WTC11 (cell line): ENCODE results near the gene SPECC1L. TPM values are rescaled to one million over a fixed set of nuclear protein-coding genes. Genes with fewer than 3 reads are reported as not detected.

Source experiments
- ATAC-seq: fragments of 200-7000 bp; cut with Tn5 transposase; 2 replicates; pipeline ENCODE4 v1.10.0; 2021; ENCODE audit warnings: mild to moderate bottlenecking, moderate library complexity
- CTCF ChIA-PET: fragments of 300-600 bp; sonication (Branson Sonifier 250); formaldehyde crosslinking; loops from one replicate; lab custom pipeline; 2021; ENCODE audit warnings: antibody characterized with exemption; lab: Charles Lee
- POLR2A ChIA-PET: fragments of 350-600 bp; sonication (Branson Sonifier 250); formaldehyde crosslinking; loops from one replicate; lab custom pipeline; 2021; ENCODE audit warnings: antibody characterized with exemption; lab: Charles Lee
- DNase-seq: peaks from one replicate; pipeline ENCODE4 v3.0.0; 2021; ENCODE audit warnings: low spot score
- H3K27ac Mint-ChIP-seq: 2 replicates; pipeline ENCODE4 v1.8.0; 2021; ENCODE audit warnings: mixed read lengths
- H3K27me3 Mint-ChIP-seq: 2 replicates; pipeline ENCODE4 v1.8.0; 2021; ENCODE audit warnings: low read depth, mild to moderate bottlenecking, moderate library complexity, mixed read lengths
- H3K36me3 Mint-ChIP-seq: 2 replicates; pipeline ENCODE4 v1.8.0; 2021; ENCODE audit warnings: mixed read lengths
- H3K4me1 Mint-ChIP-seq: 2 replicates; pipeline ENCODE4 v1.8.0; 2022; ENCODE audit warnings: mixed read lengths
- H3K4me3 Mint-ChIP-seq: 2 replicates; pipeline ENCODE4 v1.8.0; 2021; ENCODE audit warnings: mild to moderate bottlenecking, moderate library complexity, mixed read lengths
- H3K9me3 Mint-ChIP-seq: 2 replicates; pipeline ENCODE4 v1.8.0; 2021; ENCODE audit warnings: mixed read lengths
- AR ChIP-seq: fragments of 250-450 bp; sonication (Bioruptor Pico); IDR thresholded peaks from 2 replicates; pipeline ENCODE4 v1.9.0; 2021; ENCODE audit warnings: mild to moderate bottlenecking
- EMX1 ChIP-seq: fragments of 250-450 bp; sonication (Bioruptor Pico); IDR thresholded peaks from 2 replicates; pipeline ENCODE4 v1.8.0; 2021; ENCODE audit warnings: mild to moderate bottlenecking
- FOXJ3 ChIP-seq: sonication (generic); formaldehyde crosslinking; IDR thresholded peaks from 2 replicates; pipeline ENCODE4 v1.9.0; 2021; ENCODE audit warnings: missing genetic modification reagents, mild to moderate bottlenecking, borderline replicate concordance
- GABPB1 ChIP-seq: sonication (generic); formaldehyde crosslinking; IDR thresholded peaks from 2 replicates; pipeline ENCODE4 v1.8.1; 2023; ENCODE audit warnings: mild to moderate bottlenecking, missing genetic modification reagents
- GRHL2 ChIP-seq: fragments of 250-450 bp; sonication (Bioruptor Pico); IDR thresholded peaks from 2 replicates; pipeline ENCODE4 v1.8.0; 2022; ENCODE audit warnings: mild to moderate bottlenecking, moderate library complexity; ENCODE audit not compliant: insufficient replicate concordance, severe bottlenecking
- HMGA2 ChIP-seq: fragments of 250-450 bp; sonication (Bioruptor Pico); IDR thresholded peaks from 2 replicates; pipeline ENCODE4 v1.4.0; 2021; ENCODE audit warnings: mild to moderate bottlenecking, moderate library complexity
- IRF2 ChIP-seq: sonication (generic); formaldehyde crosslinking; IDR thresholded peaks from 2 replicates; pipeline ENCODE4 v1.8.0; 2022; ENCODE audit warnings: low read depth, missing genetic modification reagents, borderline replicate concordance
- MLX ChIP-seq: sonication (generic); formaldehyde crosslinking; IDR thresholded peaks from 2 replicates; pipeline ENCODE4 v1.8.1; 2023; ENCODE audit warnings: mild to moderate bottlenecking, missing genetic modification reagents, moderate library complexity
- NR1H2 ChIP-seq: sonication (generic); formaldehyde crosslinking; IDR thresholded peaks from 2 replicates; pipeline ENCODE4 v1.9.0; 2021; ENCODE audit warnings: mild to moderate bottlenecking, moderate library complexity, missing genetic modification reagents
- PRRX2 ChIP-seq: fragments of 250-450 bp; sonication (Bioruptor Pico); IDR thresholded peaks from 2 replicates; pipeline ENCODE4 v1.8.0; 2021; ENCODE audit warnings: mild to moderate bottlenecking
- SMAD4 ChIP-seq: sonication (generic); formaldehyde crosslinking; IDR thresholded peaks from 2 replicates; pipeline ENCODE4 v1.8.0; 2022; ENCODE audit warnings: mild to moderate bottlenecking, missing genetic modification reagents
- ZBTB21 ChIP-seq: sonication (generic); formaldehyde crosslinking; IDR thresholded peaks from 2 replicates; pipeline ENCODE4 v1.8.1; 2023; ENCODE audit warnings: mild to moderate bottlenecking, missing genetic modification reagents, borderline replicate concordance
- ZNF121 ChIP-seq: sonication (generic); formaldehyde crosslinking; IDR thresholded peaks from 2 replicates; pipeline ENCODE4 v1.8.0; 2023; ENCODE audit warnings: missing genetic modification reagents
- ZNF232 ChIP-seq: sonication (generic); formaldehyde crosslinking; IDR thresholded peaks from 2 replicates; pipeline ENCODE4 v1.8.0; 2022; ENCODE audit warnings: mild to moderate bottlenecking, missing genetic modification reagents
- ZNF281 ChIP-seq: sonication (generic); formaldehyde crosslinking; IDR thresholded peaks from 2 replicates; pipeline ENCODE4 v1.8.0; 2023; ENCODE audit warnings: mild to moderate bottlenecking, missing genetic modification reagents
- ZNF671 ChIP-seq: fragments of 250-450 bp; sonication (Bioruptor Pico); IDR thresholded peaks from 2 replicates; pipeline ENCODE4 v1.8.0; 2021; ENCODE audit warnings: mild to moderate bottlenecking
- total RNA-seq: library from RNA; stranded (reverse); gene quantifications from 3 replicates; pipeline ENCODE4 v1.2.3, GENCODE V29; 2021
- TF ChIP-seq, protein P1 (sequence below): fragments of 250-450 bp; sonication (Bioruptor Pico); IDR thresholded peaks from 2 replicates; pipeline ENCODE4 v1.8.0; 2021; ENCODE audit warnings: mild to moderate bottlenecking
- TF ChIP-seq, protein P2 (sequence below): sonication (generic); formaldehyde crosslinking; IDR thresholded peaks from 2 replicates; pipeline ENCODE4 v1.8.1; 2023; ENCODE audit warnings: mild to moderate bottlenecking, moderate library complexity, missing genetic modification reagents
- TF ChIP-seq, protein P3 (sequence below): fragments of 250-450 bp; sonication (Bioruptor Pico); conservative IDR thresholded peaks from 2 replicates; pipeline ENCODE4 v1.9.0; 2021; ENCODE audit warnings: mild to moderate bottlenecking
- TF ChIP-seq, protein P4 (sequence below): sonication (generic); formaldehyde crosslinking; IDR thresholded peaks from 2 replicates; pipeline ENCODE4 v1.8.0; 2022; ENCODE audit warnings: mild to moderate bottlenecking, missing genetic modification reagents

The SPECC1L gene
- total RNA-seq, 1 experiment from 2014 or later = 44.6 TPM

DNA sequence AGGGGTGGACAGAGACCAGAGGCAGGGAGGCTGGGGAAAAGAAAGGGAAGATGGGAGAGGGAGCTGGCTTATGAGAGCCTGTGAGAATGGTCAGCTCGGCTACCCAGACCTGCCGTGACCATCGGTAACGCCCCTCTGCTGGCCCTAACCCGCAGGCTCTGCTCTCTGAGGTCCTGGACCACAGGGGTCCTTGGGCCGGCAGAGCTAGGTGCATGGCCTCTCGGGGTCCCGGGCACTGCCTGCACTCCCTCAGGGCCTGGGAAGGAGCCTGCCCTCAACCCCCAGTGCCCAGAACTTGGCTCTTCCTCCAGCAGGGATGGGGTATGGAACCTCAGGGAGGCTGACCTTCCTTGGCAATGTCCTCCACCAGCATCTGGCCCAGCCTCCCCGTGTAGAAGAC is 38.9 kb upstream of the SPECC1L start:
- Mint-ChIP-seq H3K9me3 (peaks cover 4% of the 10 kb centered on the region), H3K4me1 (peaks cover 3% of the 10 kb centered on the region), H3K36me3 (peaks cover 3% of the 10 kb centered on the region; the same call in 1 of the 2 replicates), H3K4me3 (no peak overlapping the region), H3K27me3 (no peaks in the 10 kb centered on the region), H3K27ac (no peak overlapping the region)
- ChIA-PET POLR2A (interaction anchor here (0.5 kb wide), 1 partner anchor 455 kb away, joined by 3 read pairs; no protein-coding TSS in a partner anchor), CTCF (interaction anchor here (0.9 to 4.0 kb wide), 29 partner anchors 9 to 290 kb away, joined by 3 to 136 read pairs (median 9); partner anchors contain the start of gene SUSD2)
- TF ChIP-seq, protein P1, sequence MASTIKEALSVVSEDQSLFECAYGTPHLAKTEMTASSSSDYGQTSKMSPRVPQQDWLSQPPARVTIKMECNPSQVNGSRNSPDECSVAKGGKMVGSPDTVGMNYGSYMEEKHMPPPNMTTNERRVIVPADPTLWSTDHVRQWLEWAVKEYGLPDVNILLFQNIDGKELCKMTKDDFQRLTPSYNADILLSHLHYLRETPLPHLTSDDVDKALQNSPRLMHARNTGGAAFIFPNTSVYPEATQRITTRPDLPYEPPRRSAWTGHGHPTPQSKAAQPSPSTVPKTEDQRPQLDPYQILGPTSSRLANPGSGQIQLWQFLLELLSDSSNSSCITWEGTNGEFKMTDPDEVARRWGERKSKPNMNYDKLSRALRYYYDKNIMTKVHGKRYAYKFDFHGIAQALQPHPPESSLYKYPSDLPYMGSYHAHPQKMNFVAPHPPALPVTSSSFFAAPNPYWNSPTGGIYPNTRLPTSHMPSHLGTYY (CRISPR knock-in tag) = no peak
- TF ChIP-seq ZNF121 (CRISPR knock-in tag) (no peak), MLX (CRISPR knock-in tag) (no peak), EMX1 (CRISPR knock-in tag) (no peak), ZNF281 (CRISPR knock-in tag) (no peak), PRRX2 (CRISPR knock-in tag) (no peak), ZNF671 (CRISPR knock-in tag) (no peak)
- TF ChIP-seq, protein P2, sequence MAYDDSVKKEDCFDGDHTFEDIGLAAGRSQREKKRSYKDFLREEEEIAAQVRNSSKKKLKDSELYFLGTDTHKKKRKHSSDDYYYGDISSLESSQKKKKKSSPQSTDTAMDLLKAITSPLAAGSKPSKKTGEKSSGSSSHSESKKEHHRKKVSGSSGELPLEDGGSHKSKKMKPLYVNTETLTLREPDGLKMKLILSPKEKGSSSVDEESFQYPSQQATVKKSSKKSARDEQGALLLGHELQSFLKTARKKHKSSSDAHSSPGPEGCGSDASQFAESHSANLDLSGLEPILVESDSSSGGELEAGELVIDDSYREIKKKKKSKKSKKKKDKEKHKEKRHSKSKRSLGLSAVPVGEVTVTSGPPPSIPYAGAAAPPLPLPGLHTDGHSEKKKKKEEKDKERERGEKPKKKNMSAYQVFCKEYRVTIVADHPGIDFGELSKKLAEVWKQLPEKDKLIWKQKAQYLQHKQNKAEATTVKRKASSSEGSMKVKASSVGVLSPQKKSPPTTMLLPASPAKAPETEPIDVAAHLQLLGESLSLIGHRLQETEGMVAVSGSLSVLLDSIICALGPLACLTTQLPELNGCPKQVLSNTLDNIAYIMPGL (CRISPR knock-in tag) = no peak
- TF ChIP-seq, protein P3, sequence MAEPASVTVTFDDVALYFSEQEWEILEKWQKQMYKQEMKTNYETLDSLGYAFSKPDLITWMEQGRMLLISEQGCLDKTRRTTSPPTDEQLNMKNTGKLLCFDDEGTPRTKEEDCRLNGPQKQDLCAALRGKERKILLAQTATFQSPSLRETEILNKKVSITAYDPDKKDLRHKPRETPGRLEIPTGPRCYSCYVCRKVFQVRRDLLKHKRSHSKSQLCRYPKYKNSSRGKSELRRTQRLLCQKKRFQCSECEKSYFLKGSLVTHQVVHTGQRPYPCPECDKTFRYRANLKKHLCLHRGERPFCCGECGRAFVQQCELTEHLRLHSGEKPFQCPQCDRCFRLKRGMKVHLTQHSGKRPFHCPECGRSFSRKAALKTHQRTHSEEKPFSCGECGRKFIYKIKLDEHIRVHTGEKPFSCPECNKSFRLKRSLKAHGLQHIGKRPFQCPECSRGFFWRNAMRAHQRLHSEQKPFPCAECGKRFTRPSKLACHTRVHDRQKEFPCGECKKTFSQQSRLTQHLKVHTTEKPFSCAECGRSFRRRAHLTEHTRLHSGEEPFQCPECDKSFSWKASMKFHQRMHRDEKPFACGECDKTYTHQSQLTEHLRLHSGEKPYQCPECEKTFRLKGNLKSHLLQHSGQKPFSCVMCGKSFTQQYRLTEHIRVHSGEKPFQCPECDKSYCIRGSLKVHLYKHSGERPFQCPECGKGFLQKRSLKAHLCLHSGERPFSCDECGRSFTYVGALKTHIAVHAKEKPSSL (CRISPR knock-in tag) = no peak
- ATAC-seq (no peak), DNase-seq (no peak)

DNA sequence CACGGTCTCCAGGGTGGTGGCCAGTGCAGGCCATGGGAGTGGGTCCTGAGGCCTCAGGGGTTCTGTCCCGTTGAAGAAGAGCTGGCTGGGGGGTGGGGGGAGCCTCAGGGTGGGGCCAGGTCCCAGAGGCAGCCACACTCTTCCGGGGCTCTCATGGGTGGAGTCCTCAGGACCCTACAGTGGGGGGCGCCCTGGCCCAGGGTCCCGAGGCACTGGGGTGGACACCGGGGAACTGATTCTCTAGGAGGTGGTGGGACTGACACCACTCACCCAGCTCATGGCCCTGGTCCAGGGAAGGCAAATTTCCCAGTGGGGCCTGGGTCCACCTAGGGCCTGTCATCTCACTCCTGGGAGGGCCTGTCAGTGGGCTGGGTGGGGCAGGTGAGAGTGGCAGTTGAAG is 38.5 kb upstream of the SPECC1L start:
- DNase-seq = no peak
- Mint-ChIP-seq H3K9me3 (peaks cover 4% of the 10 kb centered on the region), H3K4me3 (no peak overlapping the region), H3K27me3 (no peaks in the 10 kb centered on the region), H3K4me1 (peaks cover 3% of the 10 kb centered on the region), H3K27ac (no peak overlapping the region), H3K36me3 (peaks cover 3% of the 10 kb centered on the region; the same call in 1 of the 2 replicates)
- ChIA-PET POLR2A (no interaction called here), CTCF (interaction anchor here (1.0 to 4.0 kb wide), 15 partner anchors 9 to 289 kb away, joined by 3 to 136 read pairs (median 17); no protein-coding TSS in a partner anchor)
- TF ChIP-seq, protein P3 (CRISPR knock-in tag) = no peak
- TF ChIP-seq FOXJ3 (CRISPR knock-in tag) (no peak), AR (CRISPR knock-in tag) (no peak), GRHL2 (CRISPR knock-in tag) (no peak), IRF2 (CRISPR knock-in tag) (no peak), GABPB1 (CRISPR knock-in tag) (no peak), NR1H2 (CRISPR knock-in tag) (no peak), HMGA2 (CRISPR knock-in tag) (no peak), ZBTB21 (CRISPR knock-in tag) (no peak), ZNF232 (CRISPR knock-in tag) (no peak), SMAD4 (CRISPR knock-in tag) (no peak)
- TF ChIP-seq, protein P4, sequence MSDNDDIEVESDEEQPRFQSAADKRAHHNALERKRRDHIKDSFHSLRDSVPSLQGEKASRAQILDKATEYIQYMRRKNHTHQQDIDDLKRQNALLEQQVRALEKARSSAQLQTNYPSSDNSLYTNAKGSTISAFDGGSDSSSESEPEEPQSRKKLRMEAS (CRISPR knock-in tag) = no peak
- no peak for ATAC-seq
